ENCODE data around the gene RNF113B. TPM values are rescaled to one million over a fixed set of nuclear protein-coding genes. Genes with fewer than 3 reads are reported as not detected.

The RNF113B gene
- polyA plus RNA-seq, 2 of the 4 experiments (the other 2 are of a cell fraction), result not detected

- 0 out of 3 replicates have a peak, but pooled peaks cover 4% of the 10 kb centered on the region for H3K4me1 ChIP-seq
- ChIA-PET POLR2A (no interaction called here), CTCF (no interaction called here)
- no peak overlapping the region for H3K4me3 ChIP-seq
- no peak overlapping the region for H3K4me2 ChIP-seq
- 90% methylated on average over 13 of the region's 14 CpGs for WGBS (ENCODE audit: missing lambda C conversion rate)
- TF ChIP-seq MYC (IDR thresholded peaks at IDR 0.05; ENCODE audit: borderline replicate concordance, low read length) (no peak), POLR2A (IDR thresholded peaks at IDR 0.05; ENCODE audit: low read length) (no peak), HEYL (CRISPR knock-in tag; IDR thresholded peaks at IDR 0.05) (no peak), HOXB13 (CRISPR knock-in tag; IDR thresholded peaks at IDR 0.05; ENCODE audit: low read depth) (no peak), CHD4 (IDR thresholded peaks at IDR 0.05; ENCODE audit: borderline replicate concordance) (no peak), FOSL2 (IDR thresholded peaks at IDR 0.05) (no peak), FOSL2 (CRISPR knock-in tag; IDR thresholded peaks at IDR 0.05) (no peak), ZNF302 (CRISPR knock-in tag; IDR thresholded peaks at IDR 0.05) (no peak), POLR2AphosphoS2 (conservative IDR thresholded peaks at IDR 0.05; ENCODE audit: low read length) (no peak), BHLHE40 (IDR thresholded peaks at IDR 0.05; ENCODE audit: low read depth, low read length) (no peak), TP53 (CRISPR knock-in tag; IDR thresholded peaks at IDR 0.05) (no peak), EP300 (IDR thresholded peaks at IDR 0.05) (no peak), HOXA7 (CRISPR knock-in tag; IDR thresholded peaks at IDR 0.05) (no peak), NPAS2 (CRISPR knock-in tag; IDR thresholded peaks at IDR 0.05; ENCODE audit: borderline replicate concordance) (no peak), TFCP2L1 (CRISPR knock-in tag; IDR thresholded peaks at IDR 0.05) (no peak), GATA3 (IDR thresholded peaks at IDR 0.05; ENCODE audit: borderline replicate concordance) (no peak), CEBPB (IDR thresholded peaks at IDR 0.05) (no peak), E2F6 (IDR thresholded peaks at IDR 0.05; ENCODE audit: borderline replicate concordance, low read depth) (no peak), HOXB5 (CRISPR knock-in tag; IDR thresholded peaks at IDR 0.05) (no peak)
- no peak overlapping the region for H3K27ac ChIP-seq
- ATAC-seq (no peak), FAIRE-seq (no peak), DNase-seq (ENCODE audit: low read depth in 1 of 2, low spot score in 1 of 2) (no peak)
- no peaks in the 10 kb centered on the region for H3K9me3 ChIP-seq
Measured at GRCh38 chr13:98188544-98189166, 11.6 kb upstream of the RNF113B start.

GRCh38 chr13:98187965-98188261, 10.8 kb upstream of the RNF113B start:
- Histone ChIP-seq H3K4me1 (0 out of 3 replicates have a peak, but pooled peaks cover 4% of the 10 kb centered on the region), H3K9me3 (no peaks in the 10 kb centered on the region), H3K4me2 (no peak overlapping the region), H3K27ac (no peak overlapping the region), H3K4me3 (no peak overlapping the region)
- ATAC-seq, result no peak
- FAIRE-seq, result no peak
- no peak for DNase-seq (ENCODE audit: low read depth in 1 of 2, low spot score in 1 of 2)
- no peak for TF ChIP-seq MAX (IDR thresholded peaks at IDR 0.05)
- TF ChIP-seq RNF2 (IDR thresholded peaks at IDR 0.05; ENCODE audit: borderline replicate concordance, low read depth), result no peak
- no peak for TF ChIP-seq RCOR1 (IDR thresholded peaks at IDR 0.05; ENCODE audit: low read depth, low read length)
- TF ChIP-seq EP300 (IDR thresholded peaks at IDR 0.05), result no peak
- no peak for TF ChIP-seq EHMT2 (IDR thresholded peaks at IDR 0.05; ENCODE audit: low read depth)
- TF ChIP-seq KDM1A (IDR thresholded peaks at IDR 0.05; ENCODE audit: low read depth), result no peak
- no peak for TF ChIP-seq ZSCAN20 (CRISPR knock-in tag; IDR thresholded peaks at IDR 0.05)
- TF ChIP-seq NFE2L2 (conservative IDR thresholded peaks at IDR 0.05; ENCODE audit: low read length), result no peak
- TF ChIP-seq KDM5A (IDR thresholded peaks at IDR 0.05), result no peak
- TF ChIP-seq HOXA7 (CRISPR knock-in tag; IDR thresholded peaks at IDR 0.05), result no peak
- no peak for TF ChIP-seq ZNF302 (CRISPR knock-in tag; IDR thresholded peaks at IDR 0.05)
- TF ChIP-seq CHD4 (IDR thresholded peaks at IDR 0.05; ENCODE audit: borderline replicate concordance), result no peak
- no peak for TF ChIP-seq HEYL (CRISPR knock-in tag; IDR thresholded peaks at IDR 0.05)
- no peak for TF ChIP-seq MYC (IDR thresholded peaks at IDR 0.05; ENCODE audit: borderline replicate concordance, low read length)
- no peak for TF ChIP-seq CEBPB (IDR thresholded peaks at IDR 0.05)
- CTCF ChIA-PET, result no interaction called here
- WGBS (ENCODE audit: missing lambda C conversion rate), result 94% methylated on average over 7 of the region's 7 CpGs
- POLR2A ChIA-PET, result no interaction called here
